ENCODE measurements around the gene KIF21A. TPM values are rescaled to one million over a fixed set of nuclear protein-coding genes. Genes with fewer than 3 reads are reported as not detected.

Gene KIF21A
- total RNA-seq, 2 experiments from 2014 or later = 1.1 TPM; not detected in 1

GRCh38 chr12:39413836-39414771 lies 28.8 kb downstream of the KIF21A start:
- no TSS peak for BruUV-seq (replicated peaks)
- intact Hi-C loops (cut with micrococcal nuclease; ENCODE audit: unreplicated experiment) = no loop called here
- TF ChIP-seq EZH2phosphoT487 (IDR thresholded peaks at IDR 0.05; ENCODE audit: borderline replicate concordance, low read depth, low read length) = no peak
- TF ChIP-seq CTCF (conservative IDR thresholded peaks at IDR 0.05; ENCODE audit: low read length) = no peak
- CTCF ChIA-PET (ENCODE audit: unreplicated experiment) = no interaction called here
- no peak overlapping the region for H3K27ac ChIP-seq (ENCODE audit: low read depth, low read length, poor library complexity, severe bottlenecking)
- no peaks in the 10 kb centered on the region for H3K79me2 ChIP-seq (ENCODE audit: insufficient read depth, low read depth, low read length)
- H3K4me1 ChIP-seq (ENCODE audit: insufficient read depth, low read length, poor library complexity, severe bottlenecking) = no peaks in the 10 kb centered on the region
- no peaks in the 10 kb centered on the region for H4K20me1 ChIP-seq (ENCODE audit: insufficient read depth, low read length)
- POLR2A ChIA-PET = interaction anchor here (0.5 to 0.8 kb wide), 2 partner anchors 13 to 965 kb away, joined by 3 to 4 read pairs; no protein-coding TSS in a partner anchor
- DNase-seq (ENCODE audit: low spot score) = no peak
- H3K9me3 ChIP-seq (ENCODE audit: low read length) = no peaks in the 10 kb centered on the region
- H2AFZ ChIP-seq (ENCODE audit: low read length) = no peak overlapping the region
- H3K36me3 ChIP-seq (ENCODE audit: insufficient read depth, low read length) = no peaks in the 10 kb centered on the region
- H3K4me3 ChIP-seq (ENCODE audit: low read depth, low read length, poor library complexity, severe bottlenecking) = no peak overlapping the region
- H3K9me2 ChIP-seq (ENCODE audit: insufficient read depth, low read length) = no peaks in the 10 kb centered on the region
- H3K4me2 ChIP-seq (ENCODE audit: low read length) = no peak overlapping the region

DNA sequence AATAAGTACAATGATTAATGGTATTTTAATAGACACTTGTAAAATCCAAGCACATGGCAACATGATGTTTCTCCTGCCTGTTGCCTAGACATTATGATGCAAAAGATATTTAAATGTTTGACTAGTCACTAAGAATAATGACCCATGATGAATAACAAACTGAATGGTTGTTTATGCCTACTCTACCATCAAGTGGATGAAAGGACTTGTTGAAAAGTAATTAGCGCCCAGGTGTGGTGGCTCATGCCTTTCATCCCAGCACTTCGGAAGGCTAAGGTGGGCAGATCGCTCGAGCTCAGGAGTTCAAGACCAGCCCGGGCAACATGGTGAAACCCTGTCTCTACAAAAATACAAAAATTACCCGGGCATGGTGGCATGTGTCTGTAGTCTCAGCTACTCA lies 30.7 kb downstream of the KIF21A start:
- H2AFZ ChIP-seq (ENCODE audit: low read length) = no peak overlapping the region
- TF ChIP-seq CTCF (conservative IDR thresholded peaks at IDR 0.05; ENCODE audit: low read length) (no peak), EZH2phosphoT487 (IDR thresholded peaks at IDR 0.05; ENCODE audit: borderline replicate concordance, low read depth, low read length) (no peak)
- no peak overlapping the region for H3K27ac ChIP-seq (ENCODE audit: low read depth, low read length, poor library complexity, severe bottlenecking)
- POLR2A ChIA-PET = no interaction called here
- no peaks in the 10 kb centered on the region for H4K20me1 ChIP-seq (ENCODE audit: insufficient read depth, low read length)
- H3K4me1 ChIP-seq (ENCODE audit: insufficient read depth, low read length, poor library complexity, severe bottlenecking) = no peaks in the 10 kb centered on the region
- no peaks in the 10 kb centered on the region for H3K9me2 ChIP-seq (ENCODE audit: insufficient read depth, low read length)
- H3K4me2 ChIP-seq (ENCODE audit: low read length) = no peak overlapping the region
- no peaks in the 10 kb centered on the region for H3K9me3 ChIP-seq (ENCODE audit: low read length)
- no peaks in the 10 kb centered on the region for H3K36me3 ChIP-seq (ENCODE audit: insufficient read depth, low read length)
- no peak for DNase-seq (ENCODE audit: low spot score)
- intact Hi-C loops (cut with micrococcal nuclease; ENCODE audit: unreplicated experiment) = no loop called here
- H3K79me2 ChIP-seq (ENCODE audit: insufficient read depth, low read depth, low read length) = no peaks in the 10 kb centered on the region
- H3K4me3 ChIP-seq (ENCODE audit: low read depth, low read length, poor library complexity, severe bottlenecking) = no peak overlapping the region
- no TSS peak for BruUV-seq (replicated peaks)
- CTCF ChIA-PET (ENCODE audit: unreplicated experiment) = interaction anchor here (0.6 kb wide), 1 partner anchor 90 kb away, joined by 5 read pairs; no protein-coding TSS in a partner anchor

- ChIA-PET POLR2A (no interaction called here), CTCF (ENCODE audit: unreplicated experiment) (no interaction called here)
- Histone ChIP-seq H3K4me3 (ENCODE audit: low read depth, low read length, poor library complexity, severe bottlenecking) (no peak overlapping the region), H3K4me2 (ENCODE audit: low read length) (no peak overlapping the region), H3K79me2 (ENCODE audit: insufficient read depth, low read depth, low read length) (no peaks in the 10 kb centered on the region), H2AFZ (ENCODE audit: low read length) (no peak overlapping the region), H3K9me3 (ENCODE audit: low read length) (no peaks in the 10 kb centered on the region), H4K20me1 (ENCODE audit: insufficient read depth, low read length) (no peaks in the 10 kb centered on the region), H3K27ac (ENCODE audit: low read depth, low read length, poor library complexity, severe bottlenecking) (no peak overlapping the region), H3K4me1 (ENCODE audit: insufficient read depth, low read length, poor library complexity, severe bottlenecking) (no peaks in the 10 kb centered on the region), H3K36me3 (ENCODE audit: insufficient read depth, low read length) (no peaks in the 10 kb centered on the region), H3K9me2 (ENCODE audit: insufficient read depth, low read length) (no peaks in the 10 kb centered on the region)
- no TSS peak for BruUV-seq (replicated peaks)
- intact Hi-C loops (cut with micrococcal nuclease; ENCODE audit: unreplicated experiment) = no loop called here
- TF ChIP-seq EZH2phosphoT487 (IDR thresholded peaks at IDR 0.05; ENCODE audit: borderline replicate concordance, low read depth, low read length) = no peak
- no peak for TF ChIP-seq CTCF (conservative IDR thresholded peaks at IDR 0.05; ENCODE audit: low read length)
- DNase-seq (ENCODE audit: low spot score) = no peak
Measured at GRCh38 chr12:39406262-39406661, 36.7 kb downstream of the KIF21A start.

Data from OCI-LY7 (cell line).